A673 (cell line): ENCODE measurements around the gene ZNF587.
"Not testable (repeated sequence)": the region's sequence is repeated elsewhere in the genome, so short reads cannot be mapped to it uniquely, and the experiment has no call there.

ENCODE experiments used
- EZH2 ChIP-seq: fragments of 200-600 bp; sonication (generic); IDR thresholded peaks from 2 replicates; pipeline ENCODE4 v1.6.1; 2017; ENCODE audit warnings: borderline replicate concordance, low read depth, mild to moderate bottlenecking, mixed read lengths, antibody characterized with exemption, low read length; ENCODE audit not compliant: poor library complexity, severe bottlenecking
- TF ChIP-seq, protein P1 (sequence below): fragments of 300-800, 200-600 bp; sonication (generic); conservative IDR thresholded peaks from 2 replicates; pipeline ENCODE4 v1.5.1; 2017; ENCODE audit warnings: low read depth, mild to moderate bottlenecking, antibody characterized with exemption, low read length, moderate library complexity, mixed read lengths

DNA sequence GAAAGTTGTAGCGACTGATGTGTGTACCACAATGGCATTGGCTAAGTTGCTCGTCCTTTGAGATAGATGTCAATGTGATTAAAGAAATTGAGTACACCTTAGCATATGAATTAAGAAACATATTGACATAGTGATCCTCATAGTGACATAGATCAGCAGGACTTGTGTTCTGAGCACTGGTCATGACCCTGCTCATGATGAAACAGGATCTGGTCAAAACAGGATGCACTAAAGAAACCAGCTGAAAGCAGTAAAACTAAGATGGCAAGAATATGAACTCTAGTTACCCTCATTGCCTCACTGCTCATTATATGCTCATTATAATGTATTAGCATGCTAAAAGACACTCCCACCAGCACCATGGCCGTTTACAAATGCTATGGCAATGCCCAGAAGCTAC is 2.5 kb upstream of the ZNF587 start:
- TF ChIP-seq, protein P1, sequence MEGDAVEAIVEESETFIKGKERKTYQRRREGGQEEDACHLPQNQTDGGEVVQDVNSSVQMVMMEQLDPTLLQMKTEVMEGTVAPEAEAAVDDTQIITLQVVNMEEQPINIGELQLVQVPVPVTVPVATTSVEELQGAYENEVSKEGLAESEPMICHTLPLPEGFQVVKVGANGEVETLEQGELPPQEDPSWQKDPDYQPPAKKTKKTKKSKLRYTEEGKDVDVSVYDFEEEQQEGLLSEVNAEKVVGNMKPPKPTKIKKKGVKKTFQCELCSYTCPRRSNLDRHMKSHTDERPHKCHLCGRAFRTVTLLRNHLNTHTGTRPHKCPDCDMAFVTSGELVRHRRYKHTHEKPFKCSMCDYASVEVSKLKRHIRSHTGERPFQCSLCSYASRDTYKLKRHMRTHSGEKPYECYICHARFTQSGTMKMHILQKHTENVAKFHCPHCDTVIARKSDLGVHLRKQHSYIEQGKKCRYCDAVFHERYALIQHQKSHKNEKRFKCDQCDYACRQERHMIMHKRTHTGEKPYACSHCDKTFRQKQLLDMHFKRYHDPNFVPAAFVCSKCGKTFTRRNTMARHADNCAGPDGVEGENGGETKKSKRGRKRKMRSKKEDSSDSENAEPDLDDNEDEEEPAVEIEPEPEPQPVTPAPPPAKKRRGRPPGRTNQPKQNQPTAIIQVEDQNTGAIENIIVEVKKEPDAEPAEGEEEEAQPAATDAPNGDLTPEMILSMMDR = not testable (repeated sequence)
- not testable (repeated sequence) for TF ChIP-seq EZH2
